Skeletal muscle satellite cell (primary cell): Measurements from ENCODE around the gene NISCH.

Experiments used
- H3K27me3 ChIP-seq: 2 replicates; pipeline ENCODE4 v1.7.0; 2013; ENCODE audit warnings: low read length; ENCODE audit not compliant: control insufficient read depth, insufficient read depth
- H3K36me3 ChIP-seq: 2 replicates; pipeline ENCODE4 v1.7.0; 2013; ENCODE audit warnings: mild to moderate bottlenecking, control low read depth, low read length; ENCODE audit not compliant: insufficient read depth
- H3K4me1 ChIP-seq: 2 replicates; pipeline ENCODE4 v1.7.0; 2013; ENCODE audit warnings: low read length; ENCODE audit not compliant: control insufficient read depth, insufficient read depth
- H3K4me2 ChIP-seq: 2 replicates; pipeline ENCODE4 v1.7.0; 2013; ENCODE audit warnings: mild to moderate bottlenecking, low read length
- H3K4me3 ChIP-seq: 2 replicates; pipeline ENCODE4 v1.7.0; 2013; ENCODE audit warnings: low read length
- H3K9ac ChIP-seq: 2 replicates; pipeline ENCODE4 v1.7.0; 2013; ENCODE audit warnings: mild to moderate bottlenecking, low read depth, low read length, moderate library complexity
- H3K9me3 ChIP-seq: replicated peaks from 2 replicates; pipeline ENCODE4 v1.7.0; 2013; ENCODE audit warnings: mild to moderate bottlenecking, control low read depth, low read length

NISCH gene

GRCh38 chr3:52481819-52482521, 26.6 kb downstream of the NISCH start:
- H3K4me1 ChIP-seq, result no peaks in the 10 kb centered on the region
- peaks cover 82% of the 10 kb centered on the region for H3K36me3 ChIP-seq
- H3K9ac ChIP-seq, result no peak overlapping the region

GRCh38 chr3:52483081-52483480, 27.7 kb downstream of the NISCH start:
- H3K36me3 ChIP-seq, result peaks cover 82% of the 10 kb centered on the region
- no peak overlapping the region for H3K9ac ChIP-seq

More at GRCh38 chr3:52481819-52482521, 26.6 kb downstream of the NISCH start:
- Histone ChIP-seq H3K27me3 (no peaks in the 10 kb centered on the region), H3K4me3 (no peak overlapping the region), H3K4me2 (no peak overlapping the region), H3K9me3 (no peaks in the 10 kb centered on the region)

GRCh38 chr3:52483577-52484381, 28.4 kb downstream of the NISCH start:
- Histone ChIP-seq H3K36me3 (peaks cover 79% of the 10 kb centered on the region), H3K4me1 (no peaks in the 10 kb centered on the region), H3K4me3 (no peak overlapping the region), H3K4me2 (no peak overlapping the region), H3K27me3 (no peaks in the 10 kb centered on the region), H3K9me3 (no peaks in the 10 kb centered on the region), H3K9ac (no peak overlapping the region)

More at GRCh38 chr3:52483081-52483480, 27.7 kb downstream of the NISCH start:
- Histone ChIP-seq H3K4me2 (no peak overlapping the region), H3K4me1 (no peaks in the 10 kb centered on the region), H3K9me3 (no peaks in the 10 kb centered on the region), H3K4me3 (no peak overlapping the region), H3K27me3 (no peaks in the 10 kb centered on the region)

- Histone ChIP-seq H3K4me3 (no peak overlapping the region), H3K9ac (no peak overlapping the region), H3K36me3 (peaks cover 79% of the 10 kb centered on the region), H3K9me3 (no peaks in the 10 kb centered on the region), H3K4me1 (no peaks in the 10 kb centered on the region), H3K4me2 (no peak overlapping the region), H3K27me3 (no peaks in the 10 kb centered on the region)
These were observed 29.5 kb downstream of the NISCH start for GRCh38 chr3:52484680-52485461.

GRCh38 chr3:52487050-52487787, 31.8 kb downstream of the NISCH start:
- Histone ChIP-seq H3K9me3 (no peaks in the 10 kb centered on the region), H3K4me1 (no peaks in the 10 kb centered on the region), H3K4me3 (no peak overlapping the region), H3K36me3 (peaks cover 79% of the 10 kb centered on the region), H3K9ac (no peak overlapping the region), H3K4me2 (no peak overlapping the region), H3K27me3 (no peaks in the 10 kb centered on the region)

GRCh38 chr3:52487788-52488691, 32.6 kb downstream of the NISCH start:
- Histone ChIP-seq H3K4me2 (no peak overlapping the region), H3K27me3 (no peaks in the 10 kb centered on the region), H3K9me3 (no peaks in the 10 kb centered on the region), H3K4me3 (no peak overlapping the region), H3K9ac (no peak overlapping the region), H3K36me3 (peaks cover 79% of the 10 kb centered on the region), H3K4me1 (no peaks in the 10 kb centered on the region)

GRCh38 chr3:52488746-52489145, 33.3 kb downstream of the NISCH start:
- no peak overlapping the region for H3K9ac ChIP-seq
- no peak overlapping the region for H3K4me3 ChIP-seq
- H3K9me3 ChIP-seq, result no peaks in the 10 kb centered on the region
- H3K4me2 ChIP-seq, result no peak overlapping the region
- no peaks in the 10 kb centered on the region for H3K4me1 ChIP-seq
- no peaks in the 10 kb centered on the region for H3K27me3 ChIP-seq
- H3K36me3 ChIP-seq, result peaks cover 76% of the 10 kb centered on the region

- Histone ChIP-seq H3K4me2 (no peak overlapping the region), H3K9me3 (no peaks in the 10 kb centered on the region), H3K9ac (no peak overlapping the region), H3K4me1 (no peaks in the 10 kb centered on the region), H3K27me3 (no peaks in the 10 kb centered on the region), H3K4me3 (no peak overlapping the region), H3K36me3 (peaks cover 76% of the 10 kb centered on the region)
These were observed 34.0 kb downstream of the NISCH start for GRCh38 chr3:52489453-52489852.

GRCh38 chr3:52490035-52490938, 34.9 kb downstream of the NISCH start:
- no peak overlapping the region for H3K4me3 ChIP-seq
- no peaks in the 10 kb centered on the region for H3K9me3 ChIP-seq
- H3K27me3 ChIP-seq, result no peaks in the 10 kb centered on the region
- H3K4me2 ChIP-seq, result no peak overlapping the region
- no peaks in the 10 kb centered on the region for H3K4me1 ChIP-seq
- H3K36me3 ChIP-seq, result peaks cover 75% of the 10 kb centered on the region
- no peak overlapping the region for H3K9ac ChIP-seq
